ENCODE results near the gene CEP95. TPM values are rescaled to one million over a fixed set of nuclear protein-coding genes. Genes with fewer than 3 reads are reported as not detected.

The CEP95 gene
- polyA plus RNA-seq, 2 of the 4 experiments (the other 2 are of a cell fraction), result 30.0 to 73.0 TPM

GRCh38 chr17:64471440-64471839 lies 35.3 kb upstream of the CEP95 start (continued):
- TF ChIP-seq ZC3H11A (IDR thresholded peaks at IDR 0.05) (no peak), BCL3 (IDR thresholded peaks at IDR 0.05) (no peak), MAZ (IDR thresholded peaks at IDR 0.05; ENCODE audit: borderline replicate concordance, low read depth, low read length) (no peak)

- 90% methylated on average over 2 of the region's 2 CpGs for WGBS (ENCODE audit: missing lambda C conversion rate)
- CTCF ChIA-PET, result interaction anchor here (0.5 kb wide), 1 partner anchor 173 kb away, joined by 3 read pairs; no protein-coding TSS in a partner anchor
- FAIRE-seq (no peak), ATAC-seq (peak in 1 of 2 experiments; percentile 62; a peak in 3 of 6 replicates), DNase-seq (ENCODE audit: low read depth in 1 of 2, low spot score in 1 of 2) (no peak)
- Histone ChIP-seq H3K27ac (no peak overlapping the region), H3K4me3 (no peak overlapping the region), H3K4me1 (no peaks in the 10 kb centered on the region), H3K9me3 (no peaks in the 10 kb centered on the region), H3K4me2 (no peak overlapping the region)
- POLR2A ChIA-PET, result no interaction called here
- TF ChIP-seq ZC3H11A (IDR thresholded peaks at IDR 0.05) (no peak), PHF8 (IDR thresholded peaks at IDR 0.05; ENCODE audit: borderline replicate concordance, low read depth) (no peak), RARB (CRISPR knock-in tag; IDR thresholded peaks at IDR 0.05) (no peak), ELK1 (IDR thresholded peaks at IDR 0.05; ENCODE audit: low read depth, low read length) (no peak), ESRRA (IDR thresholded peaks at IDR 0.05; ENCODE audit: borderline replicate concordance, low read length) (no peak), HOXB5 (CRISPR knock-in tag; IDR thresholded peaks at IDR 0.05) (no peak), RCOR1 (IDR thresholded peaks at IDR 0.05; ENCODE audit: low read depth, low read length) (no peak), NPAS2 (CRISPR knock-in tag; IDR thresholded peaks at IDR 0.05; ENCODE audit: borderline replicate concordance) (no peak), CBX2 (IDR thresholded peaks at IDR 0.05; ENCODE audit: borderline replicate concordance, low read depth) (no peak), MAFK (IDR thresholded peaks at IDR 0.05; ENCODE audit: partially characterized antibody) (no peak), ZSCAN20 (CRISPR knock-in tag; IDR thresholded peaks at IDR 0.05) (no peak), FOSL2 (IDR thresholded peaks at IDR 0.05) (no peak), FOSL2 (CRISPR knock-in tag; IDR thresholded peaks at IDR 0.05) (no peak), BCL3 (IDR thresholded peaks at IDR 0.05) (no peak), ATOH8 (CRISPR knock-in tag; IDR thresholded peaks at IDR 0.05; ENCODE audit: low read depth) (no peak), CEBPB (IDR thresholded peaks at IDR 0.05) (no peak), RFX5 (IDR thresholded peaks at IDR 0.05) (no peak), NR3C1 (IDR thresholded peaks at IDR 0.05) (no peak), HMGXB4 (CRISPR knock-in tag; IDR thresholded peaks at IDR 0.05; ENCODE audit: borderline replicate concordance) (no peak), ZNF302 (CRISPR knock-in tag; IDR thresholded peaks at IDR 0.05) (no peak), CTCF (IDR thresholded peaks at IDR 0.05) (no peak)
These were observed 34.2 kb upstream of the CEP95 start for GRCh38 chr17:64472564-64472963.

All from A549 (cell line).